Pons (tissue), 1 donor: ENCODE data around the gene IL17D.
"Not testable (repeated sequence)": the region's sequence is repeated elsewhere in the genome, so short reads cannot be mapped to it uniquely, and the experiment has no call there.

Experiments
- DNase-seq: peaks from one replicate; pipeline ENCODE4 v3.0.0-alpha.2; 2016; ENCODE audit warnings: low spot score

The IL17D gene

GRCh38 chr13:20702915-20703779 lies at the start of gene IL17D:
TSS of gene IL17D (plus strand) at chr13:20703699. CDS start at chr13:20704002, 303 bp downstream.
- no peak for DNase-seq

GRCh38 chr13:20654156-20654555 lies 49.3 kb upstream of the IL17D start:
- no peak for DNase-seq

GRCh38 chr13:20658451-20659040 lies 45.0 kb upstream of the IL17D start:
- DNase-seq: no peak

- peak; percentile 29 for DNase-seq
Observed at GRCh38 chr13:20664351-20664750, 39.1 kb upstream of the IL17D start.

GRCh38 chr13:20666948-20667347 lies 36.6 kb upstream of the IL17D start:
- DNase-seq: no peak

- no peak for DNase-seq
Observed at GRCh38 chr13:20667857-20668437, 35.6 kb upstream of the IL17D start.

- no peak for DNase-seq
Observed at GRCh38 chr13:20669162-20669561, 34.3 kb upstream of the IL17D start.

- DNase-seq: peak; percentile 57
Observed at GRCh38 chr13:20671789-20672188, 31.7 kb upstream of the IL17D start.

- DNase-seq: no peak
Observed at GRCh38 chr13:20672772-20673171, 30.7 kb upstream of the IL17D start.

- DNase-seq: peak; percentile 57
Observed at GRCh38 chr13:20673715-20674114, 29.8 kb upstream of the IL17D start.

GRCh38 chr13:20676213-20676612 lies 27.3 kb upstream of the IL17D start:
- no peak for DNase-seq

- DNase-seq: not testable (repeated sequence)
Observed at GRCh38 chr13:20678606-20679005, 24.9 kb upstream of the IL17D start.

- no peak for DNase-seq
Observed at GRCh38 chr13:20679879-20680278, 23.6 kb upstream of the IL17D start.

GRCh38 chr13:20680416-20681080 lies 23.0 kb upstream of the IL17D start:
- no peak for DNase-seq

GRCh38 chr13:20681481-20681880 lies 22.0 kb upstream of the IL17D start:
- DNase-seq: not testable (repeated sequence)

GRCh38 chr13:20682061-20682460 lies 21.4 kb upstream of the IL17D start:
- DNase-seq: no peak

GRCh38 chr13:20684041-20684440 lies 19.5 kb upstream of the IL17D start:
- no peak for DNase-seq

- no peak for DNase-seq
Observed at GRCh38 chr13:20684546-20684945, 19.0 kb upstream of the IL17D start.

GRCh38 chr13:20685092-20685491 lies 18.4 kb upstream of the IL17D start:
- DNase-seq: no peak

- DNase-seq: no peak
Observed at GRCh38 chr13:20686167-20686566, 17.3 kb upstream of the IL17D start.

GRCh38 chr13:20686863-20687579 lies 16.5 kb upstream of the IL17D start:
- DNase-seq: no peak

GRCh38 chr13:20689291-20689690 lies 14.2 kb upstream of the IL17D start:
- DNase-seq: no peak
